HG03442 (cell line): Measurements from ENCODE around the gene PAFAH2.

Experiments used
- ATAC-seq: cut with Tn5 transposase; IDR thresholded peaks from one replicate; pipeline ENCODE4 v1.9.1; 2021; ENCODE audit warnings: mild to moderate bottlenecking, moderate library complexity; ENCODE audit not compliant: unreplicated experiment

Gene PAFAH2

GRCh38 chr1:25997828-25998761 is at the start of gene PAFAH2:
Gene PAFAH2, minus strand, starts transcription at chr1:25998063. Its CDS starts 7,247 bp downstream, at chr1:25990816.
- peak; percentile 96 for ATAC-seq

DNA sequence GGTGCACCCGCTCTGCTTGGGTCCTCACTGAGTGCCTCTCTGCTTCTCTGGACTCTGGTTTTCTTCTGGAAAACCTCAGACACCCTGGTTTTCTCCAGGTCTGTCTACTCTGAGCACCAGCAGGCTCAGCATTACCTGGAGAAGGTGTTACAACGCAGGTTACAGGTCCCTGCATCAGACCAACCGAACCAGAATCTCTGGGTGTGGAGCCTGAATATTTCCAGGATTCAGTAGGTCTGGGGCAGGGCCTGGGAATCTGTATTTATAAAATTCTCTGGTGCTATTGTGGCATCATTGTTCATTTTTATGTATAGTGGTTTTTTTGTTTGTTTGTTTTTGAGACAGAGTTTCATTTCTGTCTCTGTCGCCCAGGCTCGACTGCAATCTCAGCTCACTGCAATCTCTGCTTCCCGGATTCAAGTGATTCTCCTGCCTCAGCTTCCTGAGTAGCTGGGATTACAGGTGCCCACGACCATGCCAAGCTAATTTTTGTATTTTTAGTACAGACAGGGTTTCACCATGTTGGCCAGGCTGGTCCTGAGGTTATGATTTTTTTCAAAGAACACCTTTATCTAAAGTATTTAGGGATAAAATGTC is 49.5 kb upstream of the PAFAH2 start:
- ATAC-seq, result no peak

DNA sequence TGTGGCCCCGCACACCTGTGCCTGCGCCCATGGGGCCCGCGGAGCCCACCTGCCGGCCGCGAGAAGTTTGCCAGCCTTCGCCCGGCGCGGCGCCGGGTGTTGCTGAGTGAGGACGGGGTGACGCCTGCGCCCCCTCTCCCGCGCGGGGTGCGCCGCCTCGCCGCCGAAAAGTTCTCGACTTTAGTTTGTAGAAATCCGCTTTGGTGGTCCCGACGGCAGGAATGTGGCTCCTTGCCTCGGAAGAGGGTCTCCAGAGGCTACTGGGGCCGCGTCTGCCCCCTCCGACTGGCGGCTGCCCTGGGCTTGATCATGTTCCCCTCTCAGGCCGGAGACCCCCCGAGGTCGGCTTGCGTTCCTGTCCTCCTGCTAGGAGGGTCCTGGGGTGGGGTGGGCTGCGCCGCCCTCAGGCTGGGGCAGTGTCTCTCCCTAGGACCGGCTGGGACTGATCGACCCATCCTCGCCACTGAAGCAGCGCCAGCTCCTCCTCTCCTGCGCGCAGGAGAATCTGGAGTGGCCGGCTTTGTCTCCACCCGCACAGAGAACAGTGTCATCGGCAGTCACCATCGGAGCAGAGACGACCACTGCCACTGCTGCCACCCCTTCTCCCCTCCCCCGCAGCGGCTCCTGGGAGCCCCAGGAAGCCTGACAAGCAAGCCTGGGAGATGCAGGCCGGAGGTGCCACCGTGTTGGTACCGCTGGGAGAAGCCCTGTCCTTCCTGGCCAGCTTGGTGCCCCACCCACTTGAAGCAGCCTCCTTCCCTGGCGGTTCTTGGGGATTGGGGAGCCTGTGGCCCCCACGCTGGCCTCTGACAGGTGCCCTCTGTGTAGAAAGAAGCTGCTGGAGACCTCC is 48.6 kb upstream of the PAFAH2 start:
- ATAC-seq, result no peak

DNA sequence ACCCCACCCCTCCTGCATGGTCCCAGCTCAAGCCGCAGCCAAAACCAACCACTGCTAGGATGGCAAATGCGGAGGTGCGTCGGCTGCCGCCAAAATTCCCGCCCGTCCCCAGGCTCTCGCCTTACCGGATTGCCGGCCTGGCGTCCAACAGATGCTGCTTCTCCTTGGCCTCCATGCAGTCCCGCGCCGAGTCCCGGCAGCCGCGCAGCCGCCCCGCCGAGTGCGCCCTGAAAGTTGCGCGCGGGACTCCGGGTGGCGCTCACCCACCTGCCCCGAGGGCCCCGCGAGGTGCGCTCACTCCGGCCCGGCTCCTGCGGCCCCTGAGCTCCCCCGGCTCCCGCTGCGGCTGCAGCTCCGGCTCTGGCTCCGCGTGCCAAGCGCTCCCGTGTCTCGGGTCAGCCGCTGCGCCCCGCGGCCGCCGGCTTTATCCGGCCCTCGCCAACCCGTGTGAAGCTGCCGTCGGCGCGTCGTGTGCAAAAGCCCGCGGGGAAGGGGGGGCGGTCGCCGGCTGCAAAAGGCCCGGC is 47.9 kb upstream of the PAFAH2 start, which contains the start of gene SLC30A2:
TSS of gene SLC30A2 (minus strand) at position 397 of the 524 bp plus-strand sequence. CDS start at position 175, 222 bp downstream.
- no peak for ATAC-seq

GRCh38 chr1:26044971-26045721 is 47.3 kb upstream of the PAFAH2 start:
- no peak for ATAC-seq

GRCh38 chr1:26044414-26044813 is 46.6 kb upstream of the PAFAH2 start:
- no peak for ATAC-seq

DNA sequence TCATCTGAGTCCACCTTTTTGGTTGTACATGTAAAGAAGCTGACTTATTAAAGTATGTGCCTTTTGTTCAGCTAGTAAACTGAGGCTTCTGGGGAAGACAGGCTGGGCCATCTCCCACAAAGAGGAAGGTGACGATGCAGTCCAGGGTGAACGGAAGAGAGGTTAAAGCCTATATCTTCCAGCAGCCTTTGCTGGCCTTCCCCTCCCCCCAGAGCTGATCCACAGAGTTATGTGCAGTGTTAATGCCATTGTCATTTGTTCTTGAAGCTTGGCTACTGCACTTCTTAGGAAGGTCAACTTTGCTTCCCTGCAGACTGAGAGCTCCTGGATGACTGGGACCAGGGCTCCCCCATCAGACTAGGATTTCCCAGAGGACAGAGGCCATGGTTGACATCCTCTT is 45.9 kb upstream of the PAFAH2 start:
- ATAC-seq, result no peak

DNA sequence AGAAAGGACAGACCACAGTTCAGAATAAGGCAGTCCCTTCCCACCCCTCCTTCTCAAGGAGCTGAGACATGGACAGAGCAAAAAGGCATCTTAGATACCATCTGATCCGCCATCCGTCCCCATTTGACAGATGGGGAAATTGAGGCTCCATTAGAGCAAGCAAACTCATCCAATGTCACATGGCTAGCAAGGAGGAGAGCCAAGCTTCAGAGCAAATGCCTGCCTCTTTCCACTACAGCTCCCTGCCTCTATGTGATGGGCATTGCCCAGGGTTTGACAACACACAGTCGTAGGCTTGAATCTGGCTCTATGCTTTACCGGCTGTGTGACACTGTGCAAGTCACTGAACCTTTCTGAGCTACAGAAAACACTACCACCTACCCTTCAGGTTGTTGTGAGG is 44.1 kb upstream of the PAFAH2 start:
- no peak for ATAC-seq

DNA sequence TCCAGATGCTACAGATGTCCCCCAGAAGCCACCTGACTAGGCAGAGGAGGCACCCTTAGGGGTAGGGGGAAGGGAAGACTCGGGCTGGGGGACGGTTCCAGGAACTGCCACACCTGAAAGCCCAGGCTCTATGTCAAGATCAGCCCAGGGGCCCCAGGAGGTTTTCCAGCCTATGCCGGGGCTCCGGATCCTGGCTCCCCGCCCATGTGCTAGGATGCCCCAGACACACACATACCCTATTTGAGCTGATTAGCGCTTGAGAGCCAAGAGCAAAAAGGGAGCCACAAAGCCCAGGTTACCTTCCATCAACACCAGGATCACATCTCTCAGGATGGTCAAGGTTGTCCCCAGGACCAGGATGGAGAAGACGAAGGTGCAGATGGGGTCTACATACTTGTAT is 43.5 kb upstream of the PAFAH2 start:
- ATAC-seq, result no peak

DNA sequence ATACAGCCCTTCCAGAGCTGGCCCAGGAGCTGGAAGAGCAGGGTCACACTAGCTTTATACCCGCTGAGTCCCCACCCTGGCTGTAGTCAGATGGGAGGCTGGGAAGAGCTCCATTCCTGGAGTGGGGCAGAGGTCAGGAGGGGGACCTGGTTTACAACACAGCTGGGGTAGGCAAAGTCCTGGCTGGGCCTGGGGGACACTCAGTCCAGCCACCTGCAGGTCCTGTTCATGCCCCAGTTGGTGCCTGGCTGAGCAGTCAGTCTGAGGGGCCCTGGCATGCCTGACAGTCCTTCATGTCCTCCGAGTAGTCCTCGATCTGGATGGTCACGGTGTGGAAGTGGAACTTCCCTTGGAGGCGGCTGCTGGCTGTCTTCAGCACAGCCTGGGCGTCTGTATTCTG is 41.0 kb upstream of the PAFAH2 start:
- no peak for ATAC-seq

DNA sequence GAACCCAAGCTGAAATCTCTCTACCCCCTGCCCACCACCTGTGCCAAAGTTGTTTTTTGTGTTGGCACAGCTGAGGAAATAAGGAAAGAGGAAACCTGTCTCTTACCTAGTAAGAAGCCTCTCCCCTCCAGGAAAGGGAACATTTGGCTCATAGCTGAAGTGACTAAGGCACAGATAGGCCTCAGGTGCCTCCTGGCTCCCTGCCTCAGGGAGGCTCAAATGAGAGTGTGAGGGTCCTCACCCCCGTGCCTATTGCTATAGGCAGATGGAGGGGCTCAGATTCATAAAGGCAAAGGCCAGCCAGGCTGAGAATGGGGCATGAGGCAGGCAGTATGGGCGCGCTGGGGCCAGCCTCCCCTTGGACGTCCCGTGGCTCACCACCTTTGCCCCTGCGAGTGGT is 40.6 kb upstream of the PAFAH2 start:
- ATAC-seq, result no peak

- no peak for ATAC-seq
Observed at GRCh38 chr1:26037904-26038303, 40.0 kb upstream of the PAFAH2 start.

- no peak for ATAC-seq
Observed at GRCh38 chr1:26036756-26037281, 39.0 kb upstream of the PAFAH2 start.

GRCh38 chr1:26035959-26036755 is 38.3 kb upstream of the PAFAH2 start:
- ATAC-seq, result peak; percentile 41

DNA sequence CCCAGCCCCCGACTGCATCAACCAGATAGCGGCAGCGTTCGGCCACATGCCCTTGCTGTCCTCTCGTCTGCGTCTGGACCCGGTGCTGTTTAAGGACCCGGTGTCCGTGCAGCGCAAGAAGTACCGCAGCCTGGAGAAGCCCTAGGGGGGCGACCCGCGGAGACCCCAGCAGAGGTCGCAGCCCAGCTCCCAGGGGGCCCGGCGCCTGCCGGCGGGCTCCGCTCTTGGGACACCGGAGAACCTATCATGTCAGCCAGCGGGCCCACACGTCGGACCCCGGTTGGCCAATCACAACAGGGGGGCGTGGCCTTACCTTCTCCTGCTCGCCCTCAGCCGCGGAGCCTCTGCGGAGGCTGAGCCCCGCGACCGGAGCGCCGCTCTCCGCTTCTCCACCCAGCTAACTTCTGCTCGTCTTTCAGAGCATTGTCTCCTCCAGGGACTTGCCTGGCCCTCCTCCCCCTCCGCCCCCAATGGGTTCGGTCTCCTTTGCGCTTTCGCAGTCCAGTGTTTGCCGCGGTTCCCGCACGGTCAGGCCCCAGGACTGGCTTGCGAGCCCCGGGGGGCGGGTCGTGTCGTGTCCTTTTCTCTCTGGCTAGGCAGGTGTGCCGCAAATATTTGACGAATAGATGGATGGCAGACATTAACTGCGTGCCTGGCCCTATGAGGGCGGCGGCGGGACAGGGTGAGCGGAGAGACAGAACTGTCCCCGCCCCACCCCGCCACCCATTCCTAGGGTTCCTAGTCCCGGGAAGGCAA is 37.5 kb upstream of the PAFAH2 start:
- peak; percentile 86 for ATAC-seq

GRCh38 chr1:26034504-26035202 is 36.8 kb upstream of the PAFAH2 start:
- ATAC-seq, result no peak

DNA sequence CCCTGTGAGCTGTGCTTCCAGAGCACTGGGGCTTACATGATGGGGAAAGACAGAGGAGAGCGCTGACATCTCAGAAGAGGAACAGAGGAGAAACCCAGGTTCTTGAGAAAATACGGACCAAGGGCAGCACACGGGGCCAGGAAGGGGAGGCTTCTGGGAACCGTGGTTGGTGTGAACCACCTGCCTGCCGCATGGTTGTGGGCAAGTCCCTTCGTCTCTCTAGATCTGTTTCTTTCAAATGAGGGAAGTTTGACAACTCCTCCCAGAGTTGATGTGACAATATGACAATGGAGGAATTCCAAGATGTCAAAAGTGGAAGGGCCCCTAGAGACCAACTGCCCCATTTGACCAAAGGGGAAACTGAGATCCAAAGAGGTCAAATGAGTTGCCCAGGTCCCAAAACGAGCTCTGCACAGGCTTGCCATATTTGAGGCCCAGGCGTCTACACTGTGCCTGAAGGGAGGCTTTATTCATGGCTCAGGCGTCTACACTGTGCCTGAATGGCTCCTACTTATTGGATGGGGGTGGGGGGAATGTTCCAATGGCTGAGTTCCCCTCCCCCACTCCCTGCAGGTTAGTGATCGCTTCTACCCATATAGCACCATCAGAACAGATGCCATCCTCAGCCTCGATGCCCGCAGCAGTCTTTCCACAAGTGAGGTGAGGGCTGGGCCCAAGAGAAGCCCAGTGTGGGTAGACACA is 34.9 kb upstream of the PAFAH2 start:
- no peak for ATAC-seq
